Measurements from ENCODE around the gene ENAH.
A peak's percentile ranks its signal among the peaks of the same experiment; 100 is the strongest.

The ENAH gene

DNA sequence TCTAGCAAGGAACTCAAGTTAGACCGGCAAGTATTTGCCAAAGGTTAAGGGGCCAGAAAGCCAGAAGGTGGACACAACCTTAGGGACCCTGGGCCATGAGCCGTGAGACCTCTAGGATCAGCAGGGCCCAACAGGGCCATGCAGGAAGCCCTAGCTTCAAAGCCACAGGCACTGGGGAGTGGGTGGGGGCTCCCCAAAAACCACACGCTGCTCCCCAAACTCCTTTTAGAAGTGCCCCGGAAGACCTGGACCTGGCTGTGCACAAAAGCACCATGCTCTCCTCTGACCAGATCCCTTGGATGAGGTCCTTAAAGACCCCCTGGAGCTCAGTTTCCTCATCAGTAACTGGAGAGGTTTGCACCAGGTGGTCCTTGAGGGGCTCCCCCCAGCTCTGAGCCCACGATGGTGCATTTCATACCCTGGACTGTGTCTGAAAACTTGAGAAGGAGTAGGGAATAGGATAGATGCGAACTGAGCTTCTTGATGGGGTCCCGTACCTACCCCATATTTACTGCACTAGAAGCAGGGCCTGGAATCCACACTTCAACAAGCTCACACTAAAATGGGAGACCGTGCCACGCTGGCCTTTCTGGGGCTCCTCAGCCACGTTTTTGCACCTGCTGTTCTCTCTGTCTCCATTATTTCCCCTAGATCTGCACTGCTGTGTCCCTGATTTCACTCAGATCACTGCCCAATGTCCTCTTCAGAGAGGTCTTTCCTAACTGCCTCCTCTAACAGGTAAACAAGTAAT is 184.5 kb downstream of the ENAH start:
- DNase-seq = no peak

DNA sequence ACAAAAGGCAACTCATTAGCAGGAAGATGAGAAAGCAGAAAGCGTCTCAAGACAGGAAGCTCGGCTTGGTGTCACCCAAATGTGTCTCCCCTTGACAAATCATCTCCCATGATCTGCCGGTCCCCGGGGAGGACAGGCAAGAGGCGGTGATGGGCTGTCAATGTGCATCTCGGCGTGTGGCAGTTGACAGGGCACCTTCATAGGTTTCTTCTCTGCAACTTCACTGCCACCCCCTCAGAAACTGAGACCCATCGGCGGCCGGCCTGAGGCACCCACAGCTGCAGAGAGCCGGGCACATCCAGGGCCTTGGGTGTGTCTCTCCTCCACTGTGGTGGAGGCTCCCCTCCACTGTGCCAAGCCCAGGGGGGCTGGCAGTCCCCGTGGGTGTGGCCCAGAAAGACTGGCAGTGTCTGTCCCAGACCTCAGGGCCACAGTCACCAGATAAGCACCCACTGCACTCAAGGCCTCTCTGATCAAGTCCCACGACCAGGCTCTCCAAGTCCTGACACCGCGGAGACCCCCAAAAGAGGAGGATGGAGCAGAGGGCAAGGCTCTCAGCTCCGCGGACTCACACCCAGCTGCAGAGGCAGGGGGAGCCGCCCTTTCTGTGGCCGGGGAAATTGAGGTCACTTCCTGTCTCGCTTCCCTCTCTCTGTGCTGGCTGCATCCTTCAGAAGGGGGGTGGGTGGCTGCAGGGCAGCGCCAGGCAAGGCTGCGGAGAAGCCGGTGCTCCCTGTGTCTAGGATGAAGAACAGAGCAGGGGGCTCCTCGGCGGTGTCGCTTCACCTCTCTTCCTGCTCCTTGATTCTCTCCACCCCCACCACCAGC is 185.5 kb downstream of the ENAH start:
- no peak for DNase-seq

- DNase-seq = no peak
These were observed 186.1 kb downstream of the ENAH start for GRCh38 chr1:225466848-225467192.

DNA sequence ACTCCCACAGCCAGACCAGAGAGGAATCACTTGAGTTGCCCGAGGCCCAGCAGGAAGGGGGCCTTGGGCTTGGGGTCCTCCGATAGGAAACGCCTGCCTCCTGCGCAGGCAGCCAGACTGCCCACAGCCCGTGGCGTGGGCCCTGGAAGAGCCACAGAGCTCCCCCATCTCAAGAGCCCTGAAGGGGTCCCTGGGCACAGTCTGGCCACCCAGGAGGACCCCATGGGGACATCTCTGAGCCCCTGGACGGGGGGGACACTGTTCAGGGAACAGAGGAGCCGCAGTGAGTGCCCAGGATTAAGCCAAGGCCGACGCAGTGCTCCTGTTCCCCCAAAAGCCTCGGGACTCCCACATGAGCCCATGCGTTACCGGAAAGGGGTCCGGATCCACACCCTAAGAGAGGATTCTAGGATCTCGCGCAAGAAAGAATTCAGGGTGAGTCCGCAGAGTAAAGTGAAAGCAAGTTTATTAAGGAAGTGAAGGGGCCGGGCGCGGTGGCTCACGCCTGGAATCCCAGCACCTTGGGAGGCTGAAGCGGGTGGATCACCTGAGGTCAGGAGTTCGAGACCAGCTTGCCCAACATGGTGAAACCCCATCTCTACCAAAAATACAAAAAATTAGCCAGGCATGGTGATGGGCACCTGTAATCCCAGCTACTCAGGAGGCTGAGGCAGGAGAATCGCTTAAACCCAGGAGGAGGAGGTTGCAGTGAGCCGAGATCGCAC is 187.0 kb downstream of the ENAH start:
- DNase-seq = no peak

GRCh38 chr1:225464851-225465792 is 187.8 kb downstream of the ENAH start:
- DNase-seq = peak; percentile 90

DNA sequence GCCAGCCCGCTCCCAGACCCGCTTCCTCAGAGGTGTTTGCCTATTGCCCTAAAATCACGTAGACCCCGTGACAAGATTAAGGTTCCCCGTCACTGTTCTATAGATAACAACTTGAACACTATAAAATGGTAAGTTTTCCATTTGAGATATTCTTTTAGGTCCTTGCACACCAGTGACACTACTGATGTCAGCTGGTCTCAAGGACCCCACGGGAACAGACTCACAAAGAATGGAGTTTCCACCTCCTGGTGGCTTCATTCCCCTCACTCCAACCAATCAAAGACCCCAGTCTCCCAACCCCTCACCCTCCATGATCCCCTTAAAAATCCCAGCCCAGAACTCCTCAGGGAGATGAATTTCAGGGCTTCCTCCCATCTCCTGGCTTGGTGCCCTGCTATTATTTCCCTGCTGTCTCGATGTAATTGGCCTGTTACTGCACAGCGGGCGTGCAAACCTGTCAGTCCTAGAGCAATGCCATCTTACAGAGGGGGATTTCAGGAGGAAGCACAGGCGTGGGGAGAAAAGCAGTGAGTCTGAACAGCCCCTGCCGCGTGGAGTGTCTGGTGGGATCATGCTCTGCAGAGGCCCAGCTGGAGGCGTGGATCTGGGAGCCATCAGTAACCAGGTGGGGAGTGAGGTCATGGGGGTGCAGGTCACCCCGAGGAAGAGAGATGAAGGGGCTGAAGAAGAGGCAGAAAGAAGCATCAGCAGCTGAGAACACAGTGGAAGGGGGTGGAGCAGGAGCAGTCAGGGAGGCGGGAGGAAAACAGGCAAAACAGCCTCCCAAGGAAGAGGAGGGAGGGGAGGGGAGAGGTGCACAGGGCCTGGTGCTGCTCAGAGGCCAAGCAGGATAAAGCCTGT is 190.0 kb downstream of the ENAH start:
- DNase-seq = peak; percentile 96

GRCh38 chr1:225462429-225462713 is 190.6 kb downstream of the ENAH start:
- peak; percentile 86 for DNase-seq

GRCh38 chr1:225461533-225462428 is 191.1 kb downstream of the ENAH start:
- DNase-seq = peak; percentile 76

GRCh38 chr1:225460737-225461532 is 192.0 kb downstream of the ENAH start:
- DNase-seq = no peak

- peak; percentile 37 for DNase-seq
These were observed 192.7 kb downstream of the ENAH start for GRCh38 chr1:225460021-225460736.

DNA sequence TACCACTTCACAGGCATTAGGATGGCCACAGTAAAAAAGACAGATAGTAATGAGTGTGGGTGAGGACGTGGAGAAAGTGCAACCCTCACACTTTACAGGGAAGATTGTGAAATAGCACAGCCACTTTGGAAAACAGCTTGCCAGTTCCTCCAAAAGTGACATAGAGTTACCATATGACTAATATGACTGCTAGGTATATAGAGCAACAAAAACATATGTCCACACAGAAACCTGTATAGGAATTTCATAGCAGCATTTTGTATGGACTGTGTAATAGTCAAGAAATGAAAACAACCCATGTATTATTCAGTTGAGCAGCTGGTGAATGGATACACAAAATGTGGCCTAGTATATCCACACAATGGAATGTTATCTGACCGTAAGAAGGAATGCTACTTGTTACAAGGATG is 194.7 kb downstream of the ENAH start:
- no peak for DNase-seq

- DNase-seq = no peak
These were observed 198.2 kb downstream of the ENAH start for GRCh38 chr1:225454733-225455132.

DNA sequence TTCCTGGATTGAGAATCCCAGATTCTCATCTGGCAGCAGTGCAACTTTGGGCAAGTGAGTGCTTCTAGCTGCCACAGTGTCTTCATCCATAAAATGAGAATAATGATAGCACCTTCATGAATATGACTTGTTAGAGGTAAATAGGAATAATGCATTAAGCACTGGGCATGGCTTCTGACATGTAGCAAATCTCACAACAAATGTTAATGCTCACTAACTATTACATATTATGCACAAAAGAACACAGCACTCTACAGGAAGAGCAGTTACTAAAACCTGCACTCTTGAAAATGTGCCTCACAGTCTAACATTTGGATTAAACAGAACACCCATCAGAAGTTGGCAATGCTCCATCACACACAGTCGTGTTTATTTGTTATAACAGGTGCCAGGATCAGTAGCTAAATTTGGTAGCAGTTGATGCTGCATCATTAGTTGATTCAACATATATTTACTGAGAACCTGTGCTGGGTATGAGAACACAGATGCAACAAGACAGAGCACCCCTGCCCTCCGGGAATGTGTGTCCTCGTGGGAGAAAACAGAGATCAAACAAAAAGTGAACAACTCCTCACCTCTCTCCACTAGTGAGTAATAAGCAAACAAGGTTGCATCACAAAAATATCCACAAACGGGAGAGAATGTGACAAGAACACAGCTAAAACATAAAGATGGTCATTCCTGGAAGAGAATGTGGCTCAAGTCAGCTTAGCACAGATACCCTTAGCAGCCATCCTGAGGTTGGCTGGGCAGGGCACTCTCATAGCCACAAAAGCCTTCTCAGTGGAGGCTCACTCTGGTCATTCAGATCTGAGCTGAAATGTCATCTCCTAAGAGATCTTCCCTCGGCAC is 198.9 kb downstream of the ENAH start:
- DNase-seq = peak; percentile 66

DNA sequence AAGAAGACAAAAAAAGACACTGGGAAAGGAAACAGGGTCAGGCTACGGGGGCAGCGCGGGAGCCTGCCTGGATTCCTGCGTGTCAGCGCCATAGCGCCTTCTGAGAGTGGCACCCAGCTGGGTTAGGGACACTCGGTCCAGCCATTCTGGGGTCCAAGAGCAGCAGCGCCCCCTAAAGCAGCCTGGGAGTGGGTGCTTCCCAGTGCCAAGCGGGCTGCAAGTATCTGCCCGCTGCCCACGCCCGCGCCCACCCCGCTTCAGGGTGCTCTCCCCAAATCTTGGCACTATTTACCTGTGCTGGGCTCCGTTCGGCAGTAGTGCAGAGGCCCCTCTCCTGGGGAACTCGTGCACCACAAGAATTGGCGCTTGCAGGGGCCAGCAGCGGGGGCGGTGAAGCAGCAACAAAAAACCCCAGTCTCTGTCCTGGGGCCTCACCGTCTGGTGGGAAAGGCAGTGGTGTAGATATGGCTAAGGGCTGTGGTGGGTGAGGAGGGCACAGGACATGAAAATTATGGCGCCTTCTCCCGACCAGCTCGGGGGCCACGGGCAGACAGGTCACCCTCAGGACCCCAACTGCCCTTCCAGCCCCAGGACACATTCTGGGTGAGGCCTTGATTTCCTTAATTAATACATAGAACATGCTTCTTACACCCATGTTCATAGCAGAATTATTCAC is 200.9 kb downstream of the ENAH start:
- no peak for DNase-seq

GRCh38 chr1:225451340-225451739 is 201.6 kb downstream of the ENAH start:
- no peak for DNase-seq

DNA sequence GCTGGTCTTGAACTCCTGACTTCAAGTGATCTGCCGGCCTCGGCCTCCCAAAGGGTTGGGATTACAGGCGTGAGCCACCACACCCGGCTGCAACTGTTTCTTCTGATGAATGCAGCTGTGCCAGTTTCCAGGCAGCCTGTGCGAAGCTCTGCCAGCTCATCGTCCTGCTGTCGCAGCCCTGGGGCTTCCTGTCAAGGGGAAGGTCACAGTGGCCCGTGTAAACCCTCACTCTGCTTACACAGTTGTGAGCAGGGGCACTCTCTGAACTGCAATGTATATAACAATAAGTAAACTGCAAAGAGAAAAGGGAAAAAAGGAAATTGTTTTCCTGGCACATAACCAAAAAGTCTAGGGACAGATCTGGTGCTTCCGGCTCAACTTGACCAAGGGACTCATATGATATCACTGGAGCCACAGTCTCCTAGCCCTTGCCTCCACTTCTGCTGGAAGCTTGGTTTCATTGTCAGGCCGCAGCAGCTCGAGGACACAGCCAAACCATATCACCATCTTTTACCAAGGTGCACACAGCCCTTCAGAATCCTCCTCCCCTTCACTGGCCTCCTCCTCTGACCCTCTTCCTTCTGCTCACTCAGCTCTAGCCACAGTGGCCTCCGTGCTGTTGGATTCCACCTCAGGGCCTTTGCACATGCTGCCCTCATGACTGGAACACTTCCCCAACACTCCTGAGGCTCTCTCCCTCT is 202.3 kb downstream of the ENAH start:
- DNase-seq = no peak

DNA sequence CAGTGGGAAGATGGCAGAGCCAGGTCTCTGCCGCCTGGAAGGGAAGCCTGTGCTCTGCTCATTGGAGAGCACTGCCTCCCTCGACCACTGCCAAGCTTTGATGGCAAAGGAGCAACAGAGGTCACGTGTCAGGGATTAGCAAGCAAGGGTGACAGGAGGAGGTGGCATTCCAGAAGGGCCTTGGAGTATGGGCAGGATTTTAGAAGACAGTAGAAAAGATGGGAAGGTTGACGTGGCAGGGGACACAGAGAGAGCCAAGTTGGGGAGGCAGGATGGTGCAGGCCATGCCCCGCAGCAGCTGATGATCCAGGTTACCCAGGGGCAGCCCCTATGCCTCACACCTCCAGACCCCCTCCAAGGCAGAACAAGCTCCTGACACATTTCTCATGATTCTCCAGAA is 203.1 kb downstream of the ENAH start:
- DNase-seq = no peak

All from NCI-H2171 treated with DMSO at 0.1 percent for 48 hours (cell line).